Measurements from ENCODE around the gene RAET1L.
"Not testable (repeated sequence)": the region's sequence is repeated elsewhere in the genome, so short reads cannot be mapped to it uniquely, and the experiment has no call there.

GRCh38 chr6:150074396-150075033 lies 49.2 kb upstream of the RAET1L start:
- not testable (repeated sequence) for TF ChIP-seq EZH2 (IDR thresholded peaks at IDR 0.05; ENCODE audit: borderline replicate concordance, low read depth, low read length, severe bottlenecking); MAX (IDR thresholded peaks at IDR 0.05; ENCODE audit: insufficient read depth, insufficient read length)
